ENCODE results near the gene FCN1. TPM values are rescaled to one million over a fixed set of nuclear protein-coding genes. Genes with fewer than 3 reads are reported as not detected.

Gene FCN1
- total and polyA plus RNA-seq, 2 of the 8 experiments (the other 6 are each of a cell fraction or from before 2014, with no cell fraction given), result not detected

DNA sequence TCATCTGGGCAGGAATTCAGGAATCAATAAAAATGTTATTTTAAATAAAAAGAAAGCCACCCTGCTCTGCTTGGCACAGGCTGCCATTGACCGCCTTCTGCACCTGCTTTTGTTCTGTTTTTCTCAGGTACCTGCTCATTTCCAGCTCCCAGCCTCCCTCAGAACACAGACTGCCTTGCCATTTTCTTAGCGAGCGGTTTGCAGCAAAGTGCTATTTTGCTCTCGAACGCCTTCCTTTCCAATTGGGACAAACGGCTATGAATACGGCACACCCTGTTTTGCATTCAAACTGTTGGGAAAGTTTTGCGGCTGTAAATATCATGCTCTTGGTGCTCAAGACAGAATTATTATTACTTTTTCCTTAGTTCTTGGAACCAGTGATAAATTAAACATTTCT, 25.1 kb upstream of the FCN1 start:
- Histone ChIP-seq H4K20me1 (replicated peaks in 1 of 2; ENCODE audit: control insufficient read depth in 1 of 2, insufficient read depth in 2 of 2, low read length in 2 of 2) (peaks cover 0 to 4% of the 10 kb centered on the region in 2 experiments), H2BK15ac (ENCODE audit: low read length) (no peak overlapping the region), H3K9ac (replicated peaks in 1 of 4; ENCODE audit: extremely low read depth in 1 of 4, low read depth in 3 of 4, low read length in 3 of 4) (no peak overlapping the region), H3K23ac (ENCODE audit: insufficient read length) (no peak overlapping the region), H3K4me2 (ENCODE audit: insufficient read depth in 1 of 2, low read depth in 2 of 2, low read length in 2 of 2) (no peak overlapping the region), H3K56ac (replicated peaks; ENCODE audit: insufficient read length, low read depth, low read length) (no peak overlapping the region), H3K27ac (ENCODE audit: low read depth, low read length) (no peak overlapping the region), H3K36me3 (ENCODE audit: control insufficient read depth in 2 of 4, insufficient read depth in 4 of 4, low read length in 3 of 4) (no peaks in the 10 kb centered on the region), H3K18ac (ENCODE audit: extremely low read depth, low read length) (no peak overlapping the region), H3K4me1 (replicated peaks in 1 of 4; ENCODE audit: control insufficient read depth in 3 of 4, insufficient read depth in 4 of 4, low read length in 3 of 4) (peaks cover 0 to 8% (median 3%) of the 10 kb centered on the region in 4 experiments; a peak in 3 of 7 replicates), H2BK20ac (ENCODE audit: low read length) (no peak overlapping the region), H3K27me3 (replicated peaks in 1 of 4; ENCODE audit: control insufficient read depth in 3 of 4, extremely low read depth in 1 of 4, insufficient read depth in 3 of 4, low read length in 3 of 4) (no peaks in the 10 kb centered on the region; a peak in 1 of 7 replicates), H2BK12ac (ENCODE audit: low read depth, low read length) (no peak overlapping the region), H2AFZ (ENCODE audit: low read length) (no peak overlapping the region), H3K79me1 (ENCODE audit: low read depth, low read length) (no peaks in the 10 kb centered on the region), H3K9me3 (ENCODE audit: insufficient read depth in 2 of 2, low read depth in 1 of 2, low read length in 1 of 2) (no peaks in the 10 kb centered on the region), H4K8ac (ENCODE audit: extremely low read depth, insufficient read depth, low read length) (no peak overlapping the region; the same call in 1 of the 2 replicates), H4K5ac (ENCODE audit: insufficient read length, low read depth, low read length) (no peak overlapping the region), H2BK120ac (replicated peaks; ENCODE audit: low read depth, low read length) (no peak overlapping the region), H3K14ac (ENCODE audit: insufficient read length) (no peak overlapping the region), H3K4ac (replicated peaks; ENCODE audit: insufficient read length, low read depth, low read length) (no peak overlapping the region), H3K79me2 (ENCODE audit: control insufficient read depth in 1 of 2, insufficient read depth in 2 of 2, low read length in 2 of 2) (no peaks in the 10 kb centered on the region), H3K23me2 (ENCODE audit: low read depth, low read length) (peaks cover 6% of the 10 kb centered on the region; the same call in 1 of the 2 replicates), H2AK5ac (ENCODE audit: low read depth, low read length) (no peak overlapping the region), H2BK5ac (ENCODE audit: low read depth, low read length) (no peak overlapping the region), H4K91ac (replicated peaks; ENCODE audit: insufficient read length, low read length) (no peak overlapping the region), H3K4me3 (ENCODE audit: extremely low read depth in 1 of 4, insufficient read depth in 2 of 4, low read depth in 3 of 4, low read length in 4 of 4) (no peak overlapping the region)
- CTCF ChIA-PET (ENCODE audit: partially characterized antibody), result interaction anchor here (1.1 kb wide), 1 partner anchor 143 kb away, joined by 3 read pairs; no protein-coding TSS in a partner anchor
- POLR2A ChIA-PET (ENCODE audit: partially characterized antibody), result no interaction called here
- no peak for DNase-seq (ENCODE audit: low read depth in 1 of 2, low spot score in 2 of 2)
- FAIRE-seq, result no peak
- no peak for TF ChIP-seq EGR1 (IDR thresholded peaks at IDR 0.05; ENCODE audit: borderline replicate concordance, low read depth, low read length)
- no peak for TF ChIP-seq NANOG (IDR thresholded peaks at IDR 0.05; ENCODE audit: insufficient read depth, low read depth, low read length, poor library complexity, severe bottlenecking)
- TF ChIP-seq RXRA (IDR thresholded peaks at IDR 0.05; ENCODE audit: insufficient read depth, low read depth, low read length), result no peak
- no peak for TF ChIP-seq CBX8 (IDR thresholded peaks at IDR 0.05; ENCODE audit: borderline replicate concordance, low read depth, low read length)
- no peak for TF ChIP-seq CHD1 (IDR thresholded peaks at IDR 0.05; ENCODE audit: low read depth, low read length)
- 77% methylated on average over 8 of the region's 8 CpGs; no CpG with 5 or more reads in 1 of the 2 experiments for WGBS, 2 experiments (ENCODE audit: extremely low coverage in 1 of 2, insufficient coverage in 1 of 2, insufficient read length in 1 of 2, insufficient replicate concordance in 2 of 2, low coverage in 1 of 2, low lambda C conversion rate in 2 of 2, missing lambda C conversion rate in 1 of 2)

All from H1 (cell line).